GM19455 (cell line): ENCODE results near the gene RFNG.

Experiments used
- ATAC-seq: cut with Tn5 transposase; IDR thresholded peaks from one replicate; pipeline ENCODE4 v1.9.1; 2021; ENCODE audit not compliant: unreplicated experiment

RFNG gene

GRCh38 chr17:82004517-82005455, 46.8 kb downstream of the RFNG start:
- no peak for ATAC-seq

- ATAC-seq: no peak
Observed at GRCh38 chr17:82003411-82004381, 47.9 kb downstream of the RFNG start.

- no peak for ATAC-seq
Observed at GRCh38 chr17:82001571-82002056, 50.0 kb downstream of the RFNG start.

GRCh38 chr17:82000803-82001570, 50.6 kb downstream of the RFNG start:
- no peak for ATAC-seq

GRCh38 chr17:81999976-82000802, 51.4 kb downstream of the RFNG start:
- no peak for ATAC-seq

- ATAC-seq: no peak
Observed at GRCh38 chr17:81999587-81999975, 52.0 kb downstream of the RFNG start.

- ATAC-seq: no peak
Observed at GRCh38 chr17:81998691-81999438, 52.7 kb downstream of the RFNG start.

- ATAC-seq: no peak
Observed at GRCh38 chr17:81998212-81998611, 53.4 kb downstream of the RFNG start.
